Fibroblast of lung (primary cell): ENCODE measurements around the gene SHANK3. TPM values are rescaled to one million over a fixed set of nuclear protein-coding genes. Genes with fewer than 3 reads are reported as not detected.

Experiments used
- DNase-seq, 2 donors: peaks; one replicate each; pipeline versions ENCODE4 v3.0.0 to v3.0.0-alpha.2; 2010; ENCODE audit warnings: low read depth in 2 of 2
- H2AFZ ChIP-seq: 2 replicates; pipeline ENCODE4 v1.5.1; 2012; ENCODE audit warnings: low read length, control low read depth, inconsistent platforms
- H3K27ac ChIP-seq: 2 replicates; pipeline ENCODE4 v1.5.1; 2011; ENCODE audit warnings: low read length, control low read depth; ENCODE audit not compliant: insufficient read depth
- H3K27me3 ChIP-seq: 2 replicates; pipeline ENCODE4 v1.5.1; 2011; ENCODE audit warnings: mild to moderate bottlenecking, low read length; ENCODE audit not compliant: control insufficient read depth, insufficient read depth
- H3K36me3 ChIP-seq: 2 replicates; pipeline ENCODE4 v1.5.1; 2011; ENCODE audit warnings: low read length; ENCODE audit not compliant: control insufficient read depth, insufficient read depth
- H3K4me1 ChIP-seq: 2 replicates; pipeline ENCODE4 v1.5.1; 2011; ENCODE audit warnings: low read length; ENCODE audit not compliant: control insufficient read depth, insufficient read depth; ENCODE audit errors: extremely low read depth
- H3K4me2 ChIP-seq: 2 replicates; pipeline ENCODE4 v1.5.1; 2011; ENCODE audit warnings: low read length, control low read depth; ENCODE audit not compliant: insufficient read depth; ENCODE audit errors: extremely low read depth
- H3K4me3 ChIP-seq, 4 experiments: fragments of 200-600 bp in 1 of 4; sonication (generic) in 1 of 4; replicated peaks in 1 of 4; 2 replicates each; pipeline ENCODE4 v1.5.1; 2011 to 2016; ENCODE audit warnings: low read length in 4 of 4, low read depth in 3 of 4, mild to moderate bottlenecking in 3 of 4, control low read depth in 2 of 4, inconsistent platforms in 1 of 4, mixed read lengths in 1 of 4; ENCODE audit not compliant: insufficient read depth in 1 of 4; ENCODE audit errors: control extremely low read depth in 1 of 4
- H3K79me2 ChIP-seq: 2 replicates; pipeline ENCODE4 v1.5.1; 2012; ENCODE audit warnings: mild to moderate bottlenecking, low read length, inconsistent platforms; ENCODE audit not compliant: control insufficient read depth, insufficient read depth
- H3K9ac ChIP-seq: 2 replicates; pipeline ENCODE4 v1.5.1; 2011; ENCODE audit warnings: mild to moderate bottlenecking, low read length, control low read depth; ENCODE audit not compliant: insufficient read depth
- H3K9me3 ChIP-seq: 2 replicates; pipeline ENCODE4 v1.5.1; 2012; ENCODE audit warnings: low read depth, low read length; ENCODE audit not compliant: control insufficient read depth, insufficient read depth
- H4K20me1 ChIP-seq: 2 replicates; pipeline ENCODE4 v1.5.1; 2011; ENCODE audit warnings: low read length; ENCODE audit not compliant: control insufficient read depth, insufficient read depth; ENCODE audit errors: extremely low read depth
- CTCF ChIP-seq, 2 donors: IDR thresholded peaks in 1 of 2; conservative IDR thresholded peaks in 1 of 2; 1 replicate in 1 of 2; 2 replicates in 1 of 2; pipeline ENCODE4 v1.5.1; 2011 to 2012; ENCODE audit warnings: low read length in 2 of 2, control low read depth in 1 of 2, inconsistent platforms in 1 of 2, low read depth in 1 of 2, mild to moderate bottlenecking in 1 of 2
- EZH2 ChIP-seq: IDR thresholded peaks from 2 replicates; pipeline ENCODE4 v1.5.1; 2012; ENCODE audit warnings: low read length, control low read depth, mild to moderate bottlenecking; ENCODE audit errors: missing control alignments
- polyA minus RNA-seq: library from RNA; depleted of rRNA, polyadenylated mRNA; stranded (reverse); fragments of >200 nt; gene quantifications from 2 replicates; pipeline ENCODE4 v1.2.3, GENCODE V29; 2011; ENCODE audit warnings: low replicate concordance
- polyA plus RNA-seq, 2 donors: library from polyadenylated mRNA; depleted of rRNA in 1 of 2; stranded (reverse) in 1 of 2; unstranded in 1 of 2; fragments of >200 nt; gene quantifications; 2 replicates each; pipeline ENCODE4 v1.2.1, GENCODE V29; 2011 to 2012; ENCODE audit warnings: missing spikeins in 1 of 2
- total RNA-seq: library from RNA; depleted of rRNA; stranded (reverse); fragments of >200 nt; gene quantifications from 2 replicates; pipeline ENCODE4 v1.2.1, GENCODE V29; 2014

Gene SHANK3
- total RNA-seq, result 0.26 and 0.33 TPM in 2 replicates
- polyA plus RNA-seq, result 0.12 and 0.17 TPM in 2 replicates
- 0.48 and 0.53 TPM in 2 replicates for polyA plus RNA-seq (2012)
- 0.07 and 0.08 TPM in 2 replicates for polyA minus RNA-seq

- no peak within 1 kb of the TSS for H3K4me3 ChIP-seq
Observed at GRCh38 chr22:50672471-50673230, at the start of gene SHANK3. TSS of gene SHANK3 (plus strand) at chr22:50672823.

GRCh38 chr22:50624347-50625130 lies 48.1 kb upstream of the SHANK3 start:
- no peak overlapping the region for H3K27ac ChIP-seq
- no peaks in the 10 kb centered on the region for H3K79me2 ChIP-seq

More at GRCh38 chr22:50672471-50673230, at the start of gene SHANK3:
- H3K9me3 ChIP-seq, result no peaks in the 10 kb centered on the region
- no peaks in the 10 kb centered on the region for H3K79me2 ChIP-seq
- no peak for DNase-seq
- no peak within 1 kb of the TSS for H3K9ac ChIP-seq
- H3K27ac ChIP-seq, result no peak within 1 kb of the TSS
- H4K20me1 ChIP-seq, result no peaks in the 10 kb centered on the region
- H3K4me2 ChIP-seq, result no peak within 1 kb of the TSS
- TF ChIP-seq EZH2, result no peak
- no peak for TF ChIP-seq CTCF (conservative IDR thresholded peaks at IDR 0.05 in 1 of 2, IDR thresholded peaks at IDR 0.05 in 1 of 2; ENCODE audit: low read depth in 1 of 2, low read length in 2 of 2)
- no peaks in the 10 kb centered on the region for H3K36me3 ChIP-seq
- H2AFZ ChIP-seq, result no peak within 1 kb of the TSS
- no peaks in the 10 kb centered on the region for H3K4me1 ChIP-seq
- peaks cover 28% of the 10 kb centered on the region for H3K27me3 ChIP-seq

GRCh38 chr22:50625131-50625567 lies 47.5 kb upstream of the SHANK3 start:
- peaks cover 4% of the 10 kb centered on the region for H3K27me3 ChIP-seq
- no peaks in the 10 kb centered on the region for H4K20me1 ChIP-seq
- no peak overlapping the region for H3K4me3 ChIP-seq
- TF ChIP-seq EZH2, result no peak
- no peak for TF ChIP-seq CTCF (conservative IDR thresholded peaks at IDR 0.05 in 1 of 2, IDR thresholded peaks at IDR 0.05 in 1 of 2; ENCODE audit: low read depth in 1 of 2, low read length in 2 of 2)
- H3K79me2 ChIP-seq, result no peaks in the 10 kb centered on the region
- no peak overlapping the region for H3K27ac ChIP-seq
- no peaks in the 10 kb centered on the region for H3K9me3 ChIP-seq
- H3K36me3 ChIP-seq, result peaks cover 2% of the 10 kb centered on the region
- no peak overlapping the region for H3K9ac ChIP-seq
- no peak for DNase-seq
- H3K4me2 ChIP-seq, result no peak overlapping the region
- peaks cover 10% of the 10 kb centered on the region for H3K4me1 ChIP-seq
- no peak overlapping the region for H2AFZ ChIP-seq

More at GRCh38 chr22:50624347-50625130, 48.1 kb upstream of the SHANK3 start:
- H4K20me1 ChIP-seq, result no peaks in the 10 kb centered on the region
- H2AFZ ChIP-seq, result no peak overlapping the region
- peaks cover 10% of the 10 kb centered on the region for H3K4me1 ChIP-seq
- H3K4me3 ChIP-seq, result no peak overlapping the region
- peaks cover 2% of the 10 kb centered on the region for H3K36me3 ChIP-seq
- no peak for DNase-seq
- no peaks in the 10 kb centered on the region for H3K9me3 ChIP-seq
- H3K27me3 ChIP-seq, result peaks cover 4% of the 10 kb centered on the region
- H3K9ac ChIP-seq, result no peak overlapping the region
- TF ChIP-seq EZH2, result no peak
- no peak overlapping the region for H3K4me2 ChIP-seq
